ENCODE data around the gene LYRM2.

LYRM2 gene

GRCh38 chr6:89520736-89521135, 117.8 kb downstream of the LYRM2 start:
- H3K9me3 Mint-ChIP-seq: no peaks in the 10 kb centered on the region
- no peak for TF ChIP-seq CTCF (IDR thresholded peaks at IDR 0.05; ENCODE audit: unreplicated experiment in 3 of 3)
- no peak overlapping the region for H3K27ac Mint-ChIP-seq
- H3K4me3 Mint-ChIP-seq: no peak overlapping the region
- H3K36me3 Mint-ChIP-seq (ENCODE audit: low read depth): no peaks in the 10 kb centered on the region
- H3K4me1 Mint-ChIP-seq: peaks cover 11% of the 10 kb centered on the region
- no peaks in the 10 kb centered on the region for H3K27me3 Mint-ChIP-seq (ENCODE audit: low read depth)

DNA sequence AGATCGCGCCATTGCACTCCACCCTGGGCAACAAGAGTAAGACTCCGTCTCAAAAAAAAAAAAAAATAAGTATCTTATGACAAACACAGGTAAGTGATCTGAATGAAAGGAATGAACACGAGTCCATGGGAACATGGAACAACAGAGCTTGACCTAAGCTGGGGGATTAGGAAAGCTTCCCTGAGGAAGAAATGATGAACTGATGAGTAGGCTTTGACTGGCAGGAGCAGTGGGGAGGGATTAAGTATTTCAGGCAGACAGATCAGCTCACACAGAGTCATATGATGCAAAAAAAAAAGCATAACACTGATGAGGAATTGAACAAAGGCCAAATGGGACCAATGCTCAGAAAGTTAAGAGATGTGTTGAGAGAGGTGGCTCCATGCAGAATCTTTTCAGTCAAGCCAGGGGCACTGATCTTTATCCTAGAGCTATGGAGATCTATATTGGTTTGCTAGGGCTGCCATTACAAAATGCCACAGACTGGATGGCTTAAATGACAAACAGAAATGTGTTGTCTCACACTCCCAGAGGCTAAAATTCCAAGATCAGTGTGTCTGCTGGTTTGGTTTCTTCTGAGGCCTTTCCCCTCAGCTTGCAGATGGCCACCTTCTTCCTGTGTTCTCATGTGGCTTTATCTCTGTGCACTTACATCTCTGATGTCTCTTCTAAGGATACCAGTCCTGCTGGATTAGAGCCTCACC, 120.0 kb downstream of the LYRM2 start:
- H3K27ac Mint-ChIP-seq: no peak overlapping the region
- H3K27me3 Mint-ChIP-seq (ENCODE audit: low read depth): no peaks in the 10 kb centered on the region
- H3K4me3 Mint-ChIP-seq: no peak overlapping the region
- H3K9me3 Mint-ChIP-seq: no peaks in the 10 kb centered on the region
- H3K4me1 Mint-ChIP-seq: peaks cover 5% of the 10 kb centered on the region
- no peak for TF ChIP-seq CTCF (IDR thresholded peaks at IDR 0.05; ENCODE audit: unreplicated experiment in 3 of 3)
- no peaks in the 10 kb centered on the region for H3K36me3 Mint-ChIP-seq (ENCODE audit: low read depth)

All from nephron (organoid).